Measurements from ENCODE around the gene SLC4A2. TPM values are rescaled to one million over a fixed set of nuclear protein-coding genes. Genes with fewer than 3 reads are reported as not detected.
"Not testable (repeated sequence)": the region's sequence is repeated elsewhere in the genome, so short reads cannot be mapped to it uniquely, and the experiment has no call there.

The SLC4A2 gene
- total RNA-seq (2014; rRNA removed; shearing (Covaris generic)), result 851 and 1,005 TPM in 2 replicates

- peak; percentile 89 for DNase-seq (ENCODE audit: low spot score)
Observed at GRCh38 chr7:151059367-151060112, at the start of gene SLC4A2. TSS of gene SLC4A2 (plus strand) at chr7:151059589. CDS start at chr7:151061988, 2,399 bp downstream.

DNA sequence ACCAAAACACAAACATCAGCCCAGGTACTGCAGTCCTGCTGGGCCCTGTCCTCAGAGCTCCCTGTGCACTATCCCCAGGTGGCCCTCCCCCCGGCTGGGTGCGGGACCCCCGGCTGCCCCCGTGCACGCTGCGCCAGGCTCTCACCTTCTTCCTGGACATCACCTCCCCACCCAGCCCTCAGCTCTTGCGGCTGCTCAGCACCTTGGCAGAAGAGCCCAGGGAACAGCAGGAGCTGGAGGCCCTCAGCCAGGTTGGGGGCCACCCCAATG, 49.4 kb upstream of the SLC4A2 start:
- DNase-seq (ENCODE audit: low spot score), result no peak

- peak; percentile 36 for DNase-seq (ENCODE audit: low spot score)
Observed at GRCh38 chr7:151010307-151011096, 48.9 kb upstream of the SLC4A2 start.

DNA sequence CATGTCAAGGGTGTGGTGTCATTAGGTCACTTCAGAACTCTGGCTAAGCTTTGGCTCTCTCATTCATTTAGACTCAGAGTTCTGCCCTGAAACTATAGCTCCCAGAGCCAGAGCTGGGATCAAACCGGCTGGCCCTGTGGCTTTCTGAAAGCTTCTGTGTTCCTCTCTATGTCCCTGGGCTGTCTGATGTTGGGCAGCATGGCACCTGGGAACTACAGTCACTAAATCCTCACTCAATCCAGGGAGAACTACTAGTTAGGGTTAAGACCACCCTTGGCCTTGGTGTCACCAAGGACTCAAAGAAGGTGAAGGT, 48.3 kb upstream of the SLC4A2 start:
- no peak for DNase-seq (ENCODE audit: low spot score)

DNA sequence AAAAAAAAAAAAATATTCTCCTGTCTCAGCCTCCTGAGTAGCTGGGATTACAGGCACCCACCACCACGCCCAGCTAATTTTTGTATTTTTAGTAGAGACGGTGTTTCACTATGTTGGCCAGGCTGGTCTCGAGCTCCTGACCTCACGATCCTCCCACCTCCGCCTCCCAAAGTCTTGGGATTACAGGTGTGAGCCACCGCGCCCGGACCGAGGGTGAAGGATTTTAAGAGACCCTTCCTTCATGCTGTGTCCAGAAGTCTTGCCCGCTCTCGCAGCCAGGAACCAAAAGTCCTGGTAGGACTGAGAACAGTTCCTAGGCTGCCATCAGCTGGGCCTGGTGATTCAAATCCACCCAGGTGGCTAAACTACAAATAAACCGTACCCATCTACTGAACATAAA, 47.8 kb upstream of the SLC4A2 start:
- not testable (repeated sequence) for DNase-seq (ENCODE audit: low spot score)

- DNase-seq (ENCODE audit: low spot score), result peak; percentile 80
Observed at GRCh38 chr7:151012031-151012692, 47.2 kb upstream of the SLC4A2 start.

DNA sequence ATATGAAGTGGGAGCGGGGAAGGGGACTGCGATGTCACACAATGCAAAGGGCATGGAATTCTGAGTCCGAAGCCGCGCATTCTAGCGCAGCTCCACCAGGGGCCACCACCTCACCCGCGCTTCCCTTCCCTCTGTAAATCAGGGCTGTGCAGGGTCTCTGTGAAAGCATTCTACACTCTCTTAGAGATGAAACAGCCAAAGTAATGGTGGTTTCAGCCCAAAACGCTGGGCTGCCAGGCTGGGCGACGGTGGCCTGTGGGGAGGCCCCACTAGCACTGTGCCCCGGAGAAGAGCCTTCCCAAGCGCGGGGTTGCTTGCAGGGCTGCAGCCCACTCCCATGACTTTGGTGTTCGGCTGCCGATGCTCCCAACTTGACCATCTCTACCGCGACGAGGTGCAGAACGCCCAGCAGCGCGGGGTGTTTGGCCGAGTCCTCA, 46.5 kb upstream of the SLC4A2 start:
- peak; percentile 42 for DNase-seq (ENCODE audit: low spot score)

DNA sequence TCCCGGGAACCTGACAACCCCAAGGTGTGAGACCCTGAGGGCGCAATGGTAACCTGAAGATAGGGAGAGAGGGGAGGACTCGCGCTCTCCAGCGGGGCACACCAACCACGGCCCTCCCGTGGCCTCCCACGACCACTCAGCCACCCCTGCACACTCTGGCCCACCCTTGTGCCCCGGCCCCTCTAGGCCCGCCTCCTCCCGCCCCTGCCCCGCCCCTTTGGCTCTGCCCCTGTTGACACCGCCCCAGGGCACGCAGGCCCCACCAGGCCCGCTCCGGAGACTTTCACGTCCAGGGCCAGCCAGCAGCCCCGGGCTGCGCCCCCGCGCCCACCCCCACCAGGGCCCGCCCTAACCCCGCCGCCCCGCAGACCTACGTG, 46.0 kb upstream of the SLC4A2 start:
- DNase-seq (ENCODE audit: low spot score), result no peak

DNA sequence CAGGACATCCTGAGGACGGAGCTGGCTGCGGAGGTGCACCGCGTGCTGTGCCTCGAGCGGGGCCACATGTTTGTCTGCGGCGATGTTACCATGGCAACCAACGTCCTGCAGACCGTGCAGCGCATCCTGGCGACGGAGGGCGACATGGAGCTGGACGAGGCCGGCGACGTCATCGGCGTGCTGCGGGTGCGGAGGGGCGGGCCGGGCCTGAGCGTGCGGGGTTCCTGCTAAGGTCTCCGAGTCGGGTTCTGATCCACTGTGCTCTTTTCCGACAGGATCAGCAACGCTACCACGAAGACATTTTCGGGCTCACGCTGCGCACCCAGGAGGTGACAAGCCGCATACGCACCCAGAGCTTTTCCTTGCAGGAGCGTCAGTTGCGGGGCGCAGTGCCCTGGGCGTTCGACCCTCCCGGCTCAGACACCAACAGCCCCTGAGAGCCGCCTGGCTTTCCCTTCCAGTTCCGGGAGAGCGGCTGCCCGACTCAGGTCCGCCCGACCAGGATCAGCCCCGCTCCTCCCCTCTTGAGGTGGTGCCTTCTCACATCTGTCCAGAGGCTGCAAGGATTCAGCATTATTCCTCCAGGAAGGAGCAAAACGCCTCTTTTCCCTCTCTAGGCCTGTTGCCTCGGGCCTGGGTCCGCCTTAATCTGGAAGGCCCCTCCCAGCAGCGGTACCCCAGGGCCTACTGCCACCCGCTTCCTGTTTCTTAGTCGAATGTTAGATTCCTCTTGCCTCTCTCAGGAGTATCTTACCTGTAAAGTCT, 45.5 kb upstream of the SLC4A2 start:
- DNase-seq (ENCODE audit: low spot score), result no peak

GRCh38 chr7:151014950-151015349, 44.4 kb upstream of the SLC4A2 start:
- DNase-seq (ENCODE audit: low spot score), result no peak

DNA sequence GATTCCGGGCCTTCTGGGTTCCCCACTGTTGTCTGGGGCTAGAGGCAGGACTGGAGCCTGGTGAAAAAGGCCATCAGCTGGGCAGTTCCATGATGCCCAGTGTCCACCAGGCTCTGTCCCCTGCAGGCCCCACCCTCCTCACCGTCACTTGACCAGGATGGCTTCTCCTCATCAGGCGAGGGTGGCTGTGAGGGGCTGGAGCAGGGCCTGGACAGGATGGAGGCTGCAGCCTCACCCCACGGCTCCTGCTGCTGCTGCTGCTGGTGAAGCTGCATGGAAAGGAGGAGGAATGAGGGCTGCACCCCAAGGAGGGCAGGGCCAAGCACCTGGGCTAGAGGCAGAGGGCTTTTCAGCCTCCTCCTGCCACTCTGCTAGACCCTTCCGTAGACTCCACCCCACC, 43.4 kb upstream of the SLC4A2 start:
- DNase-seq (ENCODE audit: low spot score), result peak; percentile 2

DNA sequence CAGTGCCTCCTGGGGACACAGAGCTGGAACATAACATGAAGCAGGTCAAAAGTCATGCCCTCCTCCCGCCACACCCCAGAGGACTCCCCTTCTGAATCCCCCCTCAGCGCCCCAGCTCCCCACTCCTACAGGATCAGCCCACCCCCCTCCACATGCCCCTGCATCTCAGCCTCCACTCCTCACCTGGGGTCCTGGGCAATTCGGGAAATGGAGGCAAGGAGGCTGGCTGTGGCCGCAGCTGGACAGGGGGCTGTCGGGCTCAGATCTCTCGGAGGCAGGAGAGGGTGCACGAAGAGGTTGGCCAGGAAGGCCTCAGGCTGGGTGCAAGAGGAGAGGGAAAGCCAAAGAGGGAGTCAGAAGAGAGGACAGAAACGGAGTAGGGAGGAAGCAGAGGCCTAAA, 42.9 kb upstream of the SLC4A2 start:
- no peak for DNase-seq (ENCODE audit: low spot score)

- no peak for DNase-seq (ENCODE audit: low spot score)
Observed at GRCh38 chr7:151016942-151017341, 42.4 kb upstream of the SLC4A2 start.

DNA sequence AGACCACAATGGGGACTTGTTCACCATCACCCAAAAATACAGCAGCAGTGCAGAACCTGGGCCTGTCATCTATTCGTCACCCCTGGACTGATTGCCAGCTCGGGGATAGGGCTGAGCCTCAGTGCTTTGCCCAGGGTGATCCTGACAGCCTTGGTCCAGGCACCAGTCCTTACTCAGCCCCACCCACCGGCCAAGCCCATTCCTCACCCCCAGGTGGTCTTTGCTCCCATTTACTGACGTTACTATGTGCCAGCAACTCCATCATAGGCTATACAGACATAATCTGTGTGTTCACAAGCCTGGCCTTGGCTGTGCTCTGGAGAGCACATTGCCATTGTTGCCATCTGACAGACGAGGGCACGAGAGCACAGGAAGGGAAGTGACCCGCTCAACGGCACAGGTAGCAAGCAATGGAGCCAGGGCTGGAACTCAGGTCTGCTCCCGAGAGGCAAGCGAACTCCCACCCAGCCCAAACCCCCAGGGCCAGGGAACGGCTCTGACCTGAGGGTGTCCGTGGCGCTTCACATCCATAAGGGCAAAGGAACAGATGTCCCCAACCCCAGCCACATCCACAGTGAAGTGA, 41.9 kb upstream of the SLC4A2 start:
- DNase-seq (ENCODE audit: low spot score), result peak; percentile 48

DNA sequence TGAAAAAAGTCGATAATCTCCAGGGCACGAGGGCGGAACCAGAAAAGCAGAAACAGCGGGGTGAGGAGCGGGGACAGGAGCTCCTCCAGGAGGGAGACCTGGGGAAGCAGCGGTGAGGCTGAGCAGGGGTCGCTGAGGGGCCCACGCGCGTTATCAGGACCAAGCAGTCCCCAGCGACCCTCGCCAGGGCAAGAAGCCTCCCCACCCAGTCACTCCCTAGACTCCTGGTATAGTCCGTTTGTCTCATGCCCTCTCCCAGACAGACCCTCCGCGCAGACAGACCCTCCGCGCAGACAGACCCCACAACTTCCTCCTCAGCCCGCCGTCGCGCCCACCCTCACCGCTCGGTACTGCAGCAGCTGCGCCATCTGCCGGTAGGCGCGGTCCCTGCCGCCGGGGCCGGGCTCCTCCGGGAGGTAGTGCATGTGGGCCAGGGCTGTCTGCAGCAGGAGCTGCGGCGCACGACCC, 41.4 kb upstream of the SLC4A2 start:
- peak; percentile 63 for DNase-seq (ENCODE audit: low spot score)

- no peak for DNase-seq (ENCODE audit: low spot score)
Observed at GRCh38 chr7:151018421-151019129, 40.8 kb upstream of the SLC4A2 start.

- DNase-seq (ENCODE audit: low spot score), result no peak
Observed at GRCh38 chr7:151019130-151019447, 40.3 kb upstream of the SLC4A2 start.

GRCh38 chr7:151020231-151020630, 39.2 kb upstream of the SLC4A2 start:
- no peak for DNase-seq (ENCODE audit: low spot score)

DNA sequence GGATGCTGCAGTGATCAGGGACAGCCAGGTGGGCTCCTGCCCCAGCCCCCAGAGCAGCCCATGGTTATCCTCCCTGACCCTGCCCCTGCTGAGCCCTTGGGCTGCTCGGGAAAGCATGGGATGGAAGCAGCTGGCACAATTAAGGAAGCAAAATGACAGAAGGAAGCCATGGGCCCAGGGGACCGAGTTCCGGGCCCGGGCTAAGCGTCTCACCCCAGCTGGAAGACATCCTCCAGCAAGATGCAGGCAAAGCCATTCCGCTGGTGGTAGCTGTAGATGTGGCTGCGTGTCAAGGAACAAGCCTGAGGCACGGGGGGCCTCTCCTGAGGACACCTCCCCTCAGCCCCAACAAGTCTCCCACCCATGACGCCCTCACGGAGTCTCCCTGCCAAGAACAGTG, 36.2 kb upstream of the SLC4A2 start:
- no peak for DNase-seq (ENCODE audit: low spot score)

DNA sequence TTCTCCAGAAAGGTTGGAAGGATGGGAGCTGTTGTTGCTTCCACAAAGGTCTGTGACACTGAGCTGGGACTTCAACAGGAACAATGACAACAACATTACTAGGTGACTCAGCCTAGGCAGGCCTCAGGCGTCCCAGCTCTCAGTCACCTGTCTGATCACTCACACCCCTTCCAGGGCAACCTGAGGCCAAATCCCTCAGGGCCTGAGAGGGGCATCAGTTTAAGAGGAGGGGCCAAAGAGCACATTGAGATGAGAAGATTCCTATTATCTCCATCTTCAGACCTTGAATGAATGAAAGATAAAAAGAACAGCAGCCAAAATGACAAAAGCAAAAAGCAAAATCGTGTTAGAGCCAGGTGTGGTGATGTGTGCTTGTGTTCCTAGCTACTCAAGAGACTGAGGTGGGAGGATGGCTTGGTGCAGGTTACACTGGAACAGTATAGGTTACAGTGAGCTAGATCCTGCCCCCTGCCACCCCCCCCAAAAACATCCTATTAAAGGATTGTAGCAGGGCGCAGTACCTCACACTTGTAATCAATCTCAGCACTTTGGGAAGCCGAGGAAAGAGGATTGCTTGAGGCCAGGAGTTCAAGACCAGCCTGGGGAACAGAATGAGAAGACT, 34.8 kb upstream of the SLC4A2 start, which contains the start of gene ATG9B:
Gene ATG9B, minus strand, starts transcription at position 60 of the 622 bp plus-strand sequence. CDS start 71 bp downstream, outside the sequence.
- DNase-seq (ENCODE audit: low spot score), result peak; percentile 41

Data from HT-29 (cell line).